Activated T-helper 9 cell treated with anti-CD3 and anti-CD28 coated beads, Interleukin-2, amount 50 U/mL, for 16 hours (primary cell): ENCODE measurements around the gene PEX3.

Experiments used
- DNase-seq: peaks from one replicate; pipeline ENCODE4 v3.0.0-alpha.2; 2020; ENCODE audit warnings: low read depth

The PEX3 gene, protein sequence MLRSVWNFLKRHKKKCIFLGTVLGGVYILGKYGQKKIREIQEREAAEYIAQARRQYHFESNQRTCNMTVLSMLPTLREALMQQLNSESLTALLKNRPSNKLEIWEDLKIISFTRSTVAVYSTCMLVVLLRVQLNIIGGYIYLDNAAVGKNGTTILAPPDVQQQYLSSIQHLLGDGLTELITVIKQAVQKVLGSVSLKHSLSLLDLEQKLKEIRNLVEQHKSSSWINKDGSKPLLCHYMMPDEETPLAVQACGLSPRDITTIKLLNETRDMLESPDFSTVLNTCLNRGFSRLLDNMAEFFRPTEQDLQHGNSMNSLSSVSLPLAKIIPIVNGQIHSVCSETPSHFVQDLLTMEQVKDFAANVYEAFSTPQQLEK

GRCh38 chr6:143450453-143451371, at the start of gene PEX3, which contains the start of gene ADAT2:
Gene PEX3, plus strand, starts transcription at chr6:143450805. Its CDS starts 238 bp downstream, at chr6:143451043.
Gene ADAT2, minus strand, starts transcription at chr6:143450695. Its CDS starts 37 bp downstream, at chr6:143450658.
- peak; percentile 90 for DNase-seq

DNA sequence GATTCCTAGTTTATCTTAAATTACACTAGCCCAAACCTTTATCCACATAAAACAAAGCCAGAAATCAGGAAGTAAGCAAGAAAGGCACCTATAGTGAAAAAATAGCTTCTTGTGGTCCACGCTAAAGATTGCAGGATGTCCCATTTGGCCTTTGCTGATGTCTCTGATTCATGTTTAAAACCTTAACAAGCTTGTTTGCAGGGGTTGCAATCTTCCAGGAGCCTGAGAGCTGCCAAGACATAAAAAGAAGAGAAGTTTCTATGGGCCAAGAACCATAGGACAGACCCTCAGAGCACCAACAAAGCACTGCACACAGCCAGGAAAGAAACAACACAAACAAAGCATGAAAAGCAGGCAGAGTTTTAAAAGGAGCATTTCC, 49.5 kb upstream of the PEX3 start:
- DNase-seq: no peak

GRCh38 chr6:143401636-143402370, 48.8 kb upstream of the PEX3 start:
- no peak for DNase-seq

DNA sequence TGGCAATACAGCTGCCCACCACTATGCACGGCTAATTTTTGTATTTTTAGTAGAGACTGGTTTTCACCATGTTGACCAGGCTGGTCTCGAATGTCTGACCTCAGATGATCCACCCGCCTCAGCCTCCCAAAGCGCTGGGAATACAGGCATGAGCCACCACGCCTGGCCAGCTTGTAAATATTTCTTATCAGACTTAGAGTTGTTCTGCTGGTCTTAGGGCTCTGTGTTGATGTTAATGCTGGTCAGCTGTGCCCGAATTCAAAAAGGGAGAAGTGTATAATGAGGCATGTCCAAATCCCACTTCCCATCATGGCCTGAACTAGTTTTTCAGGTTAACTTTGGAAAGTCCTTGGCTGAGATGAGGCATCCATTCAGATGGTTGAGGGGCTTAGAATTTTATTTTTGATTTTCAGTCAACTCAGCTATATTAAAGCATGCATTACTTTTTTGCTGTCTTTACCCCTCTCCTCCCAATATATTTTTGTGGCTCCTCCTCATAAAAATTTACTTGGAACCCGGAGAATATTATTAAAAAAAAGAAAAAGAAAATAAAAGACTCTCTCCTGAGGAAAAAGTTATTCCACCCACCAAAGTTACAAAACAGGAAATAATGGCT, 47.8 kb upstream of the PEX3 start:
- no peak for DNase-seq

DNA sequence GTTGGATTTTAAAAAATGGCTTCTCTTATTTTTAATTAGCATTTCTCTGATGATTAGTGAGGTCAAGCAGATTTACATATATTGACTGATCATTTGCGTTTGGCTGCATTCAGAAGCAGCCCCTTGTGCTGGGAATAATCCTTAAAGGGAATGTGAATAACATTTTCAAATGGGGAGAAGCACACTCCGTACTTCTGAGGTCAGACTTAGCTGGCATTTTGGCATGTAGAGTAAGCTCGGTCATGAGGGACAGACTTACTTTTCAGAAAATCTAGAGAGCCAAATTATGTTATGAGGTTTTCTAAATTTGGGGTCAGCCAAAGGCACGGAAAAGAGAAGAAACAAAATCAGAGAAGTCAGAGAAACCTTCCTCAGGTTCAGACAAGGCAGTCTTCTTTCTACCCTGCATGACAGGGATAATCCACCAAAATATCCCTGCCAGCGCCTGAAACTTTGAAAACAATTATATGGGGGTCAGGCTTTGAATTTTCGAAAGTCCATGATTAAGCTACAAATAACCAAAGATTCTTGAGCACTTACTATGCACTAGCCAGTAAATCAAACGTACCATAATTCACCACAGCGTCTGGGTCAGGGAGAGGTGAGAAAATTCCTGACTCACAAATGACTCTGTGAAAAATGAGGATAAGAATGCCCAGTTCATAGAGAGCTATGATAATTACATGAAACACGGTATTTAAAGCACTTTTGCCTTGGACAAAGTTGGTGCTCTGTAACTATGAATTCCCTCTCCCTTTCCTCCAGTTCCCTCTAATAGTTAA, 45.0 kb upstream of the PEX3 start:
- no peak for DNase-seq

GRCh38 chr6:143406673-143407072, 43.9 kb upstream of the PEX3 start:
- no peak for DNase-seq

- no peak for DNase-seq
Observed at GRCh38 chr6:143408151-143408786, 42.3 kb upstream of the PEX3 start.

- DNase-seq: no peak
Observed at GRCh38 chr6:143408787-143409162, 41.8 kb upstream of the PEX3 start.

DNA sequence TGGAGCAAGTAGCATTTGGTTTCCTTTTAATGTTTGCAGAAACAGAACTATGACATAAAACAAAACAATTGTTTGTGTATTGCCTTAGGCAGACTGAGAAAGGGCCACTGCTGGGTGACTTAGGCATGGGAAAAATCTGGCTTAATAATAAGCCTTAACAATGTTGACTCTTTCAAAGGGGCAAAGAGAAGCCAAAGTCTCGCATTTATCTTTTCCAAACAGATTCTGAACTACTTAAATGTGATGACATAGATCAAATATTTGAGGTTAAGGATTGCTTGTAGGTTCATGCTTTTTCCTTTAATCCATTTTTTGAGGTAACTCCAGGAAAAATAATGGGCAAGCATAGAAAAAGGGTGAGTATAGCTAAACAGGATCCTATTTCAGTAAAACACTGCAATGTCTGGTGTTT, 39.7 kb upstream of the PEX3 start:
- no peak for DNase-seq

GRCh38 chr6:143414769-143415168, 35.8 kb upstream of the PEX3 start:
- no peak for DNase-seq

GRCh38 chr6:143419526-143419925, 31.1 kb upstream of the PEX3 start:
- no peak for DNase-seq

- no peak for DNase-seq
Observed at GRCh38 chr6:143426026-143426425, 24.6 kb upstream of the PEX3 start.

DNA sequence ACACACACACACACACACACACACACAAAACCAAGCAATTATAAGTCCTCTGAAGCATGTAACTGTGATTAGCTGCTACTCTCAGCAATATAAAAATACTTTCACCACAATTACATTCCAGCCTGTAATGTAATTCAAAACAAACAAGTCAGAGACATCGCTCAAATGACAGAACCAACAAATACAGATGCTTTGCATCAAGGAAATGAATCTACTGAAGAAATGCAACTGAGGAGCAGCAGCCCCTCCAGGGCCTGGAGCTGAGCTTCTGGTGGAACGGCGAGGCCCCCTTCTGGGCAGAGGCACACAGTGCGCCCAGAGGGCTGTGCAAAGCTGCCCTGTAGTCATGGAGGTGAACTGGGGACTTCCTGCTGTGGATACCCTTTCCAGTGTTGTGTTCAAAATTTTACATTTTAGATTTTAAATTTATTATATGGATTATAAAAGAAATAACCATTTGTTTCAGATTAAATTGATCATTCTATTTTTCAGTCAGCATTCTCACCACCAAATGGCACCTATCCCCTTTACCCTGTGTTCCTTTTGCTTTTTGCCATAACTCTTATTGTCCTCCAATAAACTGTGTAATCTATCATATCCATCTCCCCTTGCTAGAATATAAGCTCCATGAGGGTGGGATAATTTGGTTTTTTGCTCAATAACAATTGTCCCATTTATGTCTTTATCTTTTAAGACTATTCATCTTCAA, 23.3 kb upstream of the PEX3 start:
- peak; percentile 52 for DNase-seq

DNA sequence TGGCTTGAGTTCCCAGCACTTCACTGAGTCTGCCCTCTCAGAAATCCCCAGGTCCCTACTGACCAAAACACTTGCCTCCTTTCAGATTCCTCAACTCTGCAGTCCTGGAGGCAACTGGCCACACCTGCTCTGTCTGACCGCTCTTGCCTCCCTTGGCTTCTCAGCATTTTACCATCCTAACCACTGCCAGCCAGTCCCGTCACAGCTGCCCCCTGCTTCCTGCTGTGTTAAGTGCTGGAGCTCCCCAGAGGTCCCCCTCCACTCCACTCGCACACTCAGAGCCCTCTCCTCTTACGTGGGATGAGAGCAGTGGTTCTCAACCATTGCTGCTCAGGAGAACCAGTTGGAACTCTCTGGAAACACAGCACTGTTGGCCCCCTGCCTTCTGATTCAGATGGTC, 20.6 kb upstream of the PEX3 start:
- DNase-seq: no peak

DNA sequence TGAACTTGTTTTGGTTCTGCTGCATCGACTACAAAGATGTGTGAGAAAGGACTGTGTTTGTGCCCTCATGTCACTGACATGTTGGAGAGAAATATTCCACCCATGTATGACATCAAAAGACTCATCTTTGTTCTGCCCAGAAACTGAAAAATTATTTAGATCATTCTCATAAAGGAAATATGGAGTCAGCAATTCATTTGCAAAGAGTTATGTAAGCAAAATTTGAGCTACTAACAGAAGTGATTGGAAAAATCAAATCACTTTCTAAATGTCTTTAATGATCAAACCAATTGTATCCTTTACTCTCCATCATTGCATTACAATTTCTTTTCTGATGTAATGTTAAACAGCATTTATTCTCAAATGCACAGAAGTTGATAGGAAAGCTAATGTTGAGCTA, 19.4 kb upstream of the PEX3 start:
- DNase-seq: no peak

DNA sequence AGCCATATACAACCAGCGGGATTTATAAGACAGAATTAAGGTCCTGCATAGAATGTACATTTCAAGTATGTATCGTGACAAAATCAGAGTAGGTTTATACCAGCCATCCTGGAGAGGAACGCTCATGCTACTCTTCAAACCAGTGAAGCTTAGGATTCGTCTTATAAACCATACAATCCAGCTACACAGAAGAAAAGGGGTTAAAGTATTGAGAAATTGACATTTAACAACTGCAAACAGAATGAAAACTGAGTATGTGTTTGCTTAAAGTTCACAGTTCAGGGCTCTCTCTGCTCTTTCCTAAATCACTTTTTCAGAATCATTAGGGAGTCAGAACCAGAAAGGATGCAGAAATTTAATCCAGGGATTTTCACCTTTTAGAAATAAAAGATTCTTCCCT, 18.0 kb upstream of the PEX3 start:
- no peak for DNase-seq

- DNase-seq: no peak
Observed at GRCh38 chr6:143441010-143441409, 9.6 kb upstream of the PEX3 start.

DNA sequence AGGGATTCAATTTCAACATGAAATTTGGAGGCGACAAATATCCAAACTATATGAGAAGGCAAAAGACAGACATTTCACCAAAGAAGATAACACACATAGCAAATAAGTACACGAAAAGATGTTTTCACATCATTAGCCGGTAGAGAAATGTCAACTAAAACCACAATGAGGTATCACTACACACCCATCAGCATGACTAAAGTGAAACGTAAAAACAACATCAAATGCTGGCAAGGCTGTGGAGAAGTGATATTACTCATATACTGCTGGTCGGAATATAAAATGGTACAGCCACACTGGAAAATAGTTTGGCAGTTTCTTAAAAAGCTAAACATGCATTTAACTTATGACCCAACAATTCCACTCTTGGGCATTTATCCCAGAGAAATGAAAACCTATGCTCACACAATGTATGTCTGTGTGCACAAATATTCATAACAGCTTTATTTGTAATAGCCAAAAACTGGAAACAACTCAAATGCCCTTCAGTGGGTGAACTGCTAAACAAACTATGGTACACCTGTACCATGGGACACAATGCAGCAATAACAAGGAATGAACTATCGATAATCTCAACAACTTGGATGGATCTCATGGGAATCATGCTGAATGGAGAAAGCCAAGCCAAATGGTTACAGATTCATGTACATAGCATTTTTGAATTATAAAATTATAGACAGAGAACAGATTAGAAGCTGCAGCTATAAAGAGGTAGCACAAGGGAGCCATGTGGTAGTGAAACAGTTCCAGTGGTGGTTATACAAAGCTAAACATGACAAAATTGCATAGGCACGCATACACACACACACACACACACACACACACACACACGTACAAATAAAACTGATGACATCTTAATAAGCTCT, 8.7 kb upstream of the PEX3 start:
- no peak for DNase-seq

DNA sequence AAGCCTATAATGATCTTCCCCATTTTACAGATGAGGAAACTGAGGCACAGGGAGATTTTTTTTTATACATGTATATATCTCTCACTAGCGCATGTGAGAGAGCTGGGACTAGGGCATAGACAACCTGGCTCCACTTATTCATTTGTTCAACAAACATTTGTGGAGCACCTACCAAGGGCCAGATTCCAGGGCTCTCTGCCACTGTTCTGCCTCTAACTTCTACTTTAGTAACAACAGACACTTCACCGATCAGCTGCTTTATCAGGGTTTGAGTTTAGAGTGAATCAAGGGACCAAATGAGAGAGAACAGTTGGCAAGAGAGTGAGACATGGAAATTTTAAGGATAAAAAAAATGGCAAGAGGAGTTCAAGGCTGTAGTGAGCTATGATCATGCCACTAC, 7.5 kb upstream of the PEX3 start:
- DNase-seq: no peak
